HEK293 (cell line): ENCODE measurements around the gene ZNF276.
A peak's percentile ranks its signal among the peaks of the same experiment; 100 is the strongest.

Experiments
- CTCF ChIA-PET: fragments of 350-600 bp; formaldehyde crosslinking; extraction: SDS; loops from one replicate; lab custom pipeline; 2021; ENCODE audit warnings: antibody characterized with exemption; lab: Yijun Ruan, JAX
- POLR2A ChIA-PET: fragments of 300-600 bp; formaldehyde crosslinking; extraction: SDS; loops from one replicate; lab custom pipeline; 2020; ENCODE audit warnings: antibody characterized with exemption, inconsistent platforms; lab: Yijun Ruan, JAX
- H3K27ac ChIP-seq: fragments of 200-500 bp; sonication (Bioruptor generic); 2 replicates; pipeline ENCODE4 v1.5.1; 2014; ENCODE audit warnings: low read depth, low read length, control low read depth, inconsistent platforms; ENCODE audit errors: extremely low read depth
- H3K36me3 ChIP-seq, 2 experiments: fragments of 200-500 bp in 1 of 2; sonication (Bioruptor generic) in 1 of 2; 1 replicate in 1 of 2; 2 replicates in 1 of 2; pipeline ENCODE4 v1.5.1; 2014 to 2017; ENCODE audit warnings: inconsistent platforms in 2 of 2, low read length in 2 of 2; ENCODE audit not compliant: control insufficient read depth in 2 of 2, insufficient read depth in 1 of 2
- H3K4me1 ChIP-seq: fragments of 200-500 bp; sonication (Bioruptor generic); 2 replicates; pipeline ENCODE4 v1.5.1; 2014; ENCODE audit warnings: mild to moderate bottlenecking, low read length, inconsistent platforms; ENCODE audit not compliant: control insufficient read depth, insufficient read depth
- H3K4me3 ChIP-seq: 2 replicates; pipeline ENCODE4 v1.5.1; 2011; ENCODE audit warnings: low read depth, mild to moderate bottlenecking, control low read depth, low read length, moderate library complexity
- H3K9me3 ChIP-seq: fragments of 200-500 bp; sonication (Bioruptor generic); 2 replicates; pipeline ENCODE4 v1.5.1; 2014; ENCODE audit warnings: low read depth, low read length, inconsistent platforms; ENCODE audit not compliant: control insufficient read depth, insufficient read depth
- BCL11A ChIP-seq: fragments of 450-650 bp; formaldehyde crosslinking; IDR thresholded peaks from 2 replicates; pipeline ENCODE4 v1.5.1; 2016; ENCODE audit warnings: low read depth, missing biosample characterization, missing genetic modification characterization
- ELK4 ChIP-seq: IDR thresholded peaks from 2 replicates; pipeline ENCODE4 v1.6.1; 2011; ENCODE audit warnings: mild to moderate bottlenecking, low read depth, low read length, borderline replicate concordance
- GLIS1 ChIP-seq: fragments of 450-650 bp; formaldehyde crosslinking; IDR thresholded peaks from 2 replicates; pipeline ENCODE4 v1.5.1; 2016; ENCODE audit warnings: missing biosample characterization, missing genetic modification characterization
- HOXD13 ChIP-seq: sonication (generic); formaldehyde crosslinking; IDR thresholded peaks from 2 replicates; pipeline ENCODE4 v1.8.0; 2022; ENCODE audit warnings: missing genetic modification reagents, borderline replicate concordance
- OSR2 ChIP-seq: fragments of 450-650 bp; formaldehyde crosslinking; IDR thresholded peaks from 2 replicates; pipeline ENCODE4 v1.5.1; 2016; ENCODE audit warnings: missing biosample characterization, missing genetic modification characterization
- PRDM10 ChIP-seq: fragments of 450-650 bp; formaldehyde crosslinking; IDR thresholded peaks from 2 replicates; pipeline ENCODE4 v1.5.1; 2016; ENCODE audit warnings: missing biosample characterization, missing genetic modification characterization
- RBAK ChIP-seq: fragments of 450-650 bp; formaldehyde crosslinking; IDR thresholded peaks from 2 replicates; pipeline ENCODE4 v1.5.1; 2016; ENCODE audit warnings: missing biosample characterization, missing genetic modification characterization
- TRIM28 ChIP-seq: IDR thresholded peaks from 2 replicates; pipeline ENCODE4 v1.6.1; 2011; ENCODE audit warnings: low read length, control low read depth, borderline replicate concordance
- TSHZ1 ChIP-seq: fragments of 450-650 bp; formaldehyde crosslinking; IDR thresholded peaks from 2 replicates; pipeline ENCODE4 v1.5.1; 2016; ENCODE audit warnings: missing biosample characterization, missing genetic modification characterization, borderline replicate concordance
- ZBTB1 ChIP-seq: fragments of 450-650 bp; formaldehyde crosslinking; IDR thresholded peaks from 2 replicates; pipeline ENCODE4 v1.5.1; 2016; ENCODE audit warnings: missing biosample characterization, missing genetic modification characterization
- ZIC2 ChIP-seq: fragments of 450-650 bp; formaldehyde crosslinking; IDR thresholded peaks from 2 replicates; pipeline ENCODE4 v1.5.1; 2016; ENCODE audit warnings: missing biosample characterization, missing genetic modification characterization
- ZNF132 ChIP-seq: fragments of 450-650 bp; formaldehyde crosslinking; IDR thresholded peaks from 2 replicates; pipeline ENCODE4 v1.5.1; 2017; ENCODE audit warnings: missing biosample characterization, missing genetic modification characterization, borderline replicate concordance
- ZNF19 ChIP-seq: fragments of 450-650 bp; formaldehyde crosslinking; IDR thresholded peaks from 2 replicates; pipeline ENCODE4; 2016; ENCODE audit warnings: missing biosample characterization, missing genetic modification characterization, low read depth
- ZNF324 ChIP-seq: fragments of 450-650 bp; formaldehyde crosslinking; IDR thresholded peaks from 2 replicates; pipeline ENCODE4 v1.5.1; 2016; ENCODE audit warnings: missing biosample characterization, missing genetic modification characterization
- ZNF350 ChIP-seq: fragments of 450-650 bp; formaldehyde crosslinking; IDR thresholded peaks from 2 replicates; pipeline ENCODE4 v1.5.0; 2017; ENCODE audit warnings: missing biosample characterization, mild to moderate bottlenecking, missing genetic modification characterization
- ZNF366 ChIP-seq: fragments of 450-650 bp; formaldehyde crosslinking; conservative IDR thresholded peaks from 2 replicates; pipeline ENCODE4 v1.5.1; 2016; ENCODE audit warnings: missing biosample characterization, missing genetic modification characterization
- ZNF423 ChIP-seq: fragments of 450-650 bp; formaldehyde crosslinking; IDR thresholded peaks from 2 replicates; pipeline ENCODE4 v1.5.1; 2016; ENCODE audit warnings: missing biosample characterization, missing genetic modification characterization
- ZNF473 ChIP-seq: fragments of 450-650 bp; formaldehyde crosslinking; IDR thresholded peaks from 2 replicates; pipeline ENCODE4 v1.5.1; 2017; ENCODE audit warnings: missing biosample characterization, missing genetic modification characterization
- ZNF544 ChIP-seq: fragments of 450-650 bp; formaldehyde crosslinking; IDR thresholded peaks from 2 replicates; pipeline ENCODE4 v1.5.0; 2017; ENCODE audit warnings: missing biosample characterization, missing genetic modification characterization
- ZNF701 ChIP-seq: fragments of 450-650 bp; formaldehyde crosslinking; IDR thresholded peaks from 2 replicates; pipeline ENCODE4 v1.5.1; 2016; ENCODE audit warnings: missing biosample characterization, missing genetic modification characterization
- ZSCAN16 ChIP-seq: fragments of 450-650 bp; formaldehyde crosslinking; IDR thresholded peaks from 2 replicates; pipeline ENCODE4 v1.5.1; 2016; ENCODE audit warnings: missing biosample characterization, missing genetic modification characterization

The ZNF276 gene

GRCh38 chr16:89765292-89765830 lies 44.0 kb downstream of the ZNF276 start (continued):
- TF ChIP-seq ELK4 (no peak), ZNF701 (no peak), ZNF19 (tag by site-specific recombination) (no peak), OSR2 (tag by site-specific recombination) (no peak)

GRCh38 chr16:89770367-89770766 lies 49.0 kb downstream of the ZNF276 start:
- H3K27ac ChIP-seq = no peak overlapping the region
- no peak overlapping the region for H3K4me3 ChIP-seq
- ChIA-PET POLR2A (interaction anchor here (1.2 kb wide), 1 partner anchor 64 kb away, joined by 3 read pairs; no protein-coding TSS in a partner anchor), CTCF (interaction anchor here (1.1 kb wide), 1 partner anchor 17 kb away, joined by 4 read pairs; no protein-coding TSS in a partner anchor)
- H3K9me3 ChIP-seq = no peaks in the 10 kb centered on the region
- H3K4me1 ChIP-seq = no peaks in the 10 kb centered on the region
- peaks cover 50 to 94% of the 10 kb centered on the region in 2 experiments for H3K36me3 ChIP-seq
- no peak for TF ChIP-seq ZNF324 (tag by site-specific recombination)
- peak; percentile 39; the same call in 1 of the 2 replicates for TF ChIP-seq GLIS1 (tag by site-specific recombination)
- no peak for TF ChIP-seq ZNF544 (tag by site-specific recombination)
- TF ChIP-seq RBAK (tag by site-specific recombination) = no peak
- TF ChIP-seq ZNF473 (tag by site-specific recombination) = no peak
- TF ChIP-seq ZSCAN16 (tag by site-specific recombination) = no peak
- no peak for TF ChIP-seq ZNF132
- no peak for TF ChIP-seq TSHZ1
- TF ChIP-seq HOXD13 = no peak
- no peak for TF ChIP-seq ZNF423 (tag by site-specific recombination)
- TF ChIP-seq TRIM28 = no peak
- peak; percentile 91 for TF ChIP-seq ZIC2
- TF ChIP-seq BCL11A = no peak

- Histone ChIP-seq H3K4me1 (no peaks in the 10 kb centered on the region), H3K36me3 (peaks cover 55 to 91% of the 10 kb centered on the region in 2 experiments), H3K27ac (no peak overlapping the region), H3K9me3 (no peaks in the 10 kb centered on the region), H3K4me3 (no peak overlapping the region)
- ChIA-PET POLR2A (no interaction called here), CTCF (interaction anchor here (0.8 kb wide), 1 partner anchor 69 kb away, joined by 5 read pairs; no protein-coding TSS in a partner anchor)
- TF ChIP-seq PRDM10 (tag by site-specific recombination) = no peak
- TF ChIP-seq ZBTB1 (tag by site-specific recombination) = no peak
- no peak for TF ChIP-seq ZNF366 (tag by site-specific recombination)
- TF ChIP-seq ZNF350 (tag by site-specific recombination) = no peak
Measured at GRCh38 chr16:89775223-89775622, 53.9 kb downstream of the ZNF276 start.
